ENCODE results near the gene FRMPD1. TPM values are rescaled to one million over a fixed set of nuclear protein-coding genes. Genes with fewer than 3 reads are reported as not detected.

FRMPD1 gene
- total RNA-seq, 1 experiment from 2014 or later, result not detected

GRCh38 chr9:37620396-37620795, 30.4 kb upstream of the FRMPD1 start:
- H3K4me1 ChIP-seq (replicated peaks; ENCODE audit: insufficient read depth), result no peaks in the 10 kb centered on the region
- no peaks in the 10 kb centered on the region for H3F3A ChIP-seq (ENCODE audit: insufficient read depth, low read depth)
- no peaks in the 10 kb centered on the region for H4K20me1 ChIP-seq (ENCODE audit: insufficient read depth)
- no peaks in the 10 kb centered on the region for H3K9me2 ChIP-seq (ENCODE audit: insufficient read depth)
- H3K4me2 ChIP-seq, result no peak overlapping the region
- H3K27me3 ChIP-seq (ENCODE audit: insufficient read depth, low read depth), result no peaks in the 10 kb centered on the region
- BruUV-seq (replicated peaks), result no TSS peak
- ChIA-PET CTCF (no interaction called here), POLR2A (ENCODE audit: unreplicated experiment) (no interaction called here)
- H2AFZ ChIP-seq, result no peak overlapping the region
- TF ChIP-seq EZH2 (IDR thresholded peaks at IDR 0.05; ENCODE audit: low read depth), result no peak
- no peak for TF ChIP-seq CTCF (conservative IDR thresholded peaks at IDR 0.05)
- DNase-seq, result no peak
- H3K27ac ChIP-seq, result no peak overlapping the region
- H3K9me3 ChIP-seq (ENCODE audit: insufficient read depth, low read depth), result no peaks in the 10 kb centered on the region
- H3K4me3 ChIP-seq, result no peak overlapping the region
- intact Hi-C loops (cut with micrococcal nuclease; ENCODE audit: unreplicated experiment), result no loop called here
- H3K36me3 ChIP-seq (ENCODE audit: low read depth), result no peaks in the 10 kb centered on the region
- no peaks in the 10 kb centered on the region for H3K79me2 ChIP-seq (ENCODE audit: low read depth)

DNA sequence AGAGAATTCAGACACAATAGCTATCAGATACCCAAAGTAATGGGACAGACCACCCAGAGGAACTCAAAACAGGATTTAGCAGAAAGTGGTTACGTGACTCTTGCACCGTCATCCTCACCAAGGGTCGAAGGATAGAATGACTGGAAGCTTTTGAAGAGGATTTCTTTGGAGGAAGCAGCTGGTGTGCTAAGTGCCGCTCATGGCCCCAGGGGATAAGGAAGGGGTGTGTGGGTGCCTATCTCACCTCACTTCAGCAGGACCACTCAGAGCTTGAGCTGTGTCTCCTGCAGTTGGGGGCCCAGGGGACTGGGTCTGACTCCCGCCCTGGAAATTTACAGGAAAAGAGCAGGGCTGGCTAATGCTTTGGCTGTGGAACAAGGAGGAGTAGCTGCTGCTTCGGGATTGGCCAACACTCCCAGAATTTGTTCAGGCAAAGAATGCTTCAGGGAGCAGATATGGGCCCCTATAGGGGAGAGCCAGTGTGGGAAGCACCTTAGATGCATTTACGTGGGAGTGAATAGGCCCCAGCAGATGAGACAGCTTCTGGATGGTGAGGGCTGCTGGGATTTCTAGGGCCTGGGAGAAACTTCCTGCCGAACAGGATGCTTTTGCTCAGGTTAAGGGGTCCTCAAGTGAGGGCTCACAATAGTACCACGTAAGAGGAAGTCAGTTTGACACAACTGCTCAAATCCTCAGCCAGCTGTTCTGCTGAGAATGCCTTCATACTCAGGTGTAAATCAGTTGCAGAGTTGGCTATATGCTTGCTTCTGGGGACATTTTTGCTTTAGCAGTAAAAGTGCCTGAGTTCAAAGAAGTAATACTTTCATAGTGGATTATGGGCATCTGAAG, 29.3 kb upstream of the FRMPD1 start:
- no peaks in the 10 kb centered on the region for H3K4me1 ChIP-seq (replicated peaks; ENCODE audit: insufficient read depth)
- H2AFZ ChIP-seq, result no peak overlapping the region
- intact Hi-C loops (cut with micrococcal nuclease; ENCODE audit: unreplicated experiment), result no loop called here
- no peaks in the 10 kb centered on the region for H3K27me3 ChIP-seq (ENCODE audit: insufficient read depth, low read depth)
- H3K9me2 ChIP-seq (ENCODE audit: insufficient read depth), result no peaks in the 10 kb centered on the region
- no peaks in the 10 kb centered on the region for H3K9me3 ChIP-seq (ENCODE audit: insufficient read depth, low read depth)
- no peak overlapping the region for H3K27ac ChIP-seq
- DNase-seq, result no peak
- no TSS peak for BruUV-seq (replicated peaks)
- H3K4me3 ChIP-seq, result no peak overlapping the region
- no peaks in the 10 kb centered on the region for H3K36me3 ChIP-seq (ENCODE audit: low read depth)
- ChIA-PET POLR2A (ENCODE audit: unreplicated experiment) (no interaction called here), CTCF (interaction anchor here (0.6 kb wide), 1 partner anchor 1033 kb away, joined by 4 read pairs; no protein-coding TSS in a partner anchor)
- H3K79me2 ChIP-seq (ENCODE audit: low read depth), result no peaks in the 10 kb centered on the region
- TF ChIP-seq EZH2 (IDR thresholded peaks at IDR 0.05; ENCODE audit: low read depth) (no peak), CTCF (conservative IDR thresholded peaks at IDR 0.05) (no peak)
- no peaks in the 10 kb centered on the region for H4K20me1 ChIP-seq (ENCODE audit: insufficient read depth)
- H3F3A ChIP-seq (ENCODE audit: insufficient read depth, low read depth), result no peaks in the 10 kb centered on the region
- no peak overlapping the region for H3K4me2 ChIP-seq

GRCh38 chr9:37622462-37622861, 28.3 kb upstream of the FRMPD1 start:
- Histone ChIP-seq H3K9me2 (ENCODE audit: insufficient read depth) (no peaks in the 10 kb centered on the region), H3K36me3 (ENCODE audit: low read depth) (no peaks in the 10 kb centered on the region), H3K4me2 (no peak overlapping the region), H3K27ac (no peak overlapping the region), H4K20me1 (ENCODE audit: insufficient read depth) (no peaks in the 10 kb centered on the region), H2AFZ (no peak overlapping the region), H3K79me2 (ENCODE audit: low read depth) (no peaks in the 10 kb centered on the region), H3K9me3 (ENCODE audit: insufficient read depth, low read depth) (no peaks in the 10 kb centered on the region), H3K4me1 (replicated peaks; ENCODE audit: insufficient read depth) (no peaks in the 10 kb centered on the region), H3K27me3 (ENCODE audit: insufficient read depth, low read depth) (no peaks in the 10 kb centered on the region), H3F3A (ENCODE audit: insufficient read depth, low read depth) (no peaks in the 10 kb centered on the region), H3K4me3 (no peak overlapping the region)
- TF ChIP-seq EZH2 (IDR thresholded peaks at IDR 0.05; ENCODE audit: low read depth) (no peak), CTCF (conservative IDR thresholded peaks at IDR 0.05) (no peak)
- ChIA-PET POLR2A (ENCODE audit: unreplicated experiment) (no interaction called here), CTCF (no interaction called here)
- DNase-seq, result no peak
- BruUV-seq (replicated peaks), result no TSS peak
- intact Hi-C loops (cut with micrococcal nuclease; ENCODE audit: unreplicated experiment), result no loop called here
